Measurements from ENCODE around the gene GP5.

GP5 gene

GRCh38 chr3:194384569-194385001, 14.5 kb downstream of the GP5 start:
- TF ChIP-seq CTCF (IDR thresholded peaks at IDR 0.05; ENCODE audit: insufficient read depth, low read length) (no peak), POLR2AphosphoS5 (IDR thresholded peaks at IDR 0.05; ENCODE audit: low read depth) (no peak), REST (IDR thresholded peaks at IDR 0.05; ENCODE audit: insufficient replicate concordance, low read depth) (no peak), SPI1 (IDR thresholded peaks at IDR 0.05; ENCODE audit: borderline replicate concordance, low read depth) (no peak), GABPA (IDR thresholded peaks at IDR 0.05; ENCODE audit: low read depth) (no peak)
- Histone ChIP-seq H3K4me3 (replicated peaks; ENCODE audit: insufficient read depth, low read length) (no peak overlapping the region), H3K27ac (replicated peaks) (no peak overlapping the region), H3K27me3 (ENCODE audit: insufficient read depth, poor library complexity, severe bottlenecking) (peaks cover 6% of the 10 kb centered on the region)
- DNase-seq (ENCODE audit: low read depth in 1 of 2, low spot score in 1 of 2), result no peak

- DNase-seq (ENCODE audit: low read depth in 1 of 2, low spot score in 1 of 2), result no peak
- Histone ChIP-seq H3K27me3 (ENCODE audit: insufficient read depth, poor library complexity, severe bottlenecking) (peaks cover 10% of the 10 kb centered on the region), H3K27ac (replicated peaks) (no peak overlapping the region), H3K4me3 (replicated peaks; ENCODE audit: insufficient read depth, low read length) (no peak overlapping the region)
- TF ChIP-seq POLR2AphosphoS5 (IDR thresholded peaks at IDR 0.05; ENCODE audit: low read depth) (no peak), CTCF (IDR thresholded peaks at IDR 0.05; ENCODE audit: insufficient read depth, low read length) (no peak), GABPA (IDR thresholded peaks at IDR 0.05; ENCODE audit: low read depth) (no peak), REST (IDR thresholded peaks at IDR 0.05; ENCODE audit: insufficient replicate concordance, low read depth) (no peak), SPI1 (IDR thresholded peaks at IDR 0.05; ENCODE audit: borderline replicate concordance, low read depth) (no peak)
These were observed 14.9 kb downstream of the GP5 start for GRCh38 chr3:194384156-194384555.

- H3K4me3 ChIP-seq (replicated peaks; ENCODE audit: insufficient read depth, low read length), result no peak overlapping the region
- TF ChIP-seq REST (IDR thresholded peaks at IDR 0.05; ENCODE audit: insufficient replicate concordance, low read depth), result no peak
- no peak for TF ChIP-seq CTCF (IDR thresholded peaks at IDR 0.05; ENCODE audit: insufficient read depth, low read length)
- no peak for TF ChIP-seq POLR2AphosphoS5 (IDR thresholded peaks at IDR 0.05; ENCODE audit: low read depth)
- no peak for TF ChIP-seq SPI1 (IDR thresholded peaks at IDR 0.05; ENCODE audit: borderline replicate concordance, low read depth)
- TF ChIP-seq GABPA (IDR thresholded peaks at IDR 0.05; ENCODE audit: low read depth), result no peak
- peaks cover 10% of the 10 kb centered on the region for H3K27me3 ChIP-seq (ENCODE audit: insufficient read depth, poor library complexity, severe bottlenecking)
- no peak overlapping the region for H3K27ac ChIP-seq (replicated peaks)
- DNase-seq (ENCODE audit: low read depth in 1 of 2, low spot score in 1 of 2), result no peak
These were observed 15.7 kb downstream of the GP5 start for GRCh38 chr3:194383276-194383940.

All from HL-60 (cell line).